HepG2 (cell line): ENCODE data around the gene P2RX5. TPM values are rescaled to one million over a fixed set of nuclear protein-coding genes. Genes with fewer than 3 reads are reported as not detected.

Experiments
- AHR ChIP-seq: IDR thresholded peaks from 2 replicates; pipeline ENCODE4 v1.6.1; 2018; ENCODE audit warnings: missing genetic modification reagents, missing compliant biosample characterization
- ASH2L ChIP-seq: fragments of 300-600, 200-600 bp; sonication (generic); IDR thresholded peaks from 2 replicates; pipeline ENCODE4 v1.7.0; 2017; ENCODE audit warnings: low read depth, mild to moderate bottlenecking, moderate library complexity, mixed read lengths, low read length; ENCODE audit not compliant: insufficient read length
- CBX5 ChIP-seq: sonication (generic); formaldehyde crosslinking; IDR thresholded peaks from 2 replicates; pipeline ENCODE4 v1.4.0; 2020; ENCODE audit warnings: missing genetic modification reagents, borderline replicate concordance
- FOXO4 ChIP-seq: sonication (generic); formaldehyde crosslinking; conservative IDR thresholded peaks from 2 replicates; pipeline ENCODE4 v1.8.1; 2023; ENCODE audit warnings: missing genetic modification reagents
- HDAC2 ChIP-seq: sonication (generic); formaldehyde crosslinking; IDR thresholded peaks from 2 replicates; pipeline ENCODE4 v1.4.0; 2020; ENCODE audit warnings: missing genetic modification reagents
- HMG20A ChIP-seq: IDR thresholded peaks from 2 replicates; pipeline ENCODE4 v1.6.1; 2016; ENCODE audit warnings: borderline replicate concordance
- ISL2 ChIP-seq: sonication (generic); formaldehyde crosslinking; IDR thresholded peaks from 2 replicates; pipeline ENCODE4 v1.5.0; 2020; ENCODE audit warnings: missing genetic modification reagents
- KAT8 ChIP-seq: IDR thresholded peaks from 2 replicates; pipeline ENCODE4 v1.6.1; 2016; ENCODE audit warnings: missing genetic modification reagents, missing compliant biosample characterization
- MYC ChIP-seq: sonication (generic); formaldehyde crosslinking; IDR thresholded peaks from 2 replicates; pipeline ENCODE4 v1.9.0; 2021; ENCODE audit warnings: missing genetic modification reagents, borderline replicate concordance
- NFAT5 ChIP-seq: sonication (generic); formaldehyde crosslinking; IDR thresholded peaks from 2 replicates; pipeline ENCODE4 v1.4.0; 2020; ENCODE audit warnings: missing genetic modification reagents
- SMARCE1 ChIP-seq: fragments of 450-650 bp; IDR thresholded peaks from 2 replicates; pipeline ENCODE4 v1.6.1; 2017; ENCODE audit warnings: borderline replicate concordance
- TCF12 ChIP-seq, 2 experiments: fragments of 450-650 bp in 1 of 2; sonication (generic) in 1 of 2; formaldehyde crosslinking in 1 of 2; IDR thresholded peaks; 2 replicates each; pipeline versions ENCODE4 v1.6.1 to v1.8.0; 2017 to 2022; ENCODE audit warnings: antibody characterized with exemption in 1 of 2, mild to moderate bottlenecking in 1 of 2, missing genetic modification reagents in 1 of 2, moderate library complexity in 1 of 2
- ZNF20 ChIP-seq: sonication (generic); formaldehyde crosslinking; IDR thresholded peaks from 2 replicates; pipeline ENCODE4 v1.4.0; 2020; ENCODE audit warnings: mild to moderate bottlenecking, moderate library complexity, missing genetic modification reagents
- ZNF317 ChIP-seq: sonication (generic); formaldehyde crosslinking; IDR thresholded peaks from 2 replicates; pipeline ENCODE4 v1.5.0; 2020; ENCODE audit warnings: mild to moderate bottlenecking, missing genetic modification reagents
- ZNF670 ChIP-seq: sonication (generic); formaldehyde crosslinking; IDR thresholded peaks from 2 replicates; pipeline ENCODE4 v1.8.0; 2022; ENCODE audit warnings: mild to moderate bottlenecking, missing genetic modification reagents, borderline replicate concordance
- ZNF749 ChIP-seq: sonication (generic); formaldehyde crosslinking; IDR thresholded peaks from 2 replicates; pipeline ENCODE4 v1.8.0; 2022; ENCODE audit warnings: mild to moderate bottlenecking, missing genetic modification reagents, moderate library complexity, borderline replicate concordance
- ZNF792 ChIP-seq: IDR thresholded peaks from 2 replicates; pipeline ENCODE4 v1.6.1; 2016
- ZNF83 ChIP-seq: sonication (generic); formaldehyde crosslinking; IDR thresholded peaks from 2 replicates; pipeline ENCODE4 v1.4.0; 2020; ENCODE audit warnings: missing genetic modification reagents, mild to moderate bottlenecking, borderline replicate concordance
- polyA plus RNA-seq, 8 experiments: library from polyadenylated mRNA; depleted of rRNA in 3 of 8; stranded (reverse) in 7 of 8; unstranded in 1 of 8; fragments of >200 nt; fragmentation: Illumina TruSeq in 4 of 8; extraction: Trizol in 4 of 8; gene quantifications; 2 replicates each; pipeline versions ENCODE4 v1.2.1 to v1.2.3, GENCODE V29; 2011 to 2016; ENCODE audit warnings: low read depth in 4 of 8, missing spikeins in 1 of 8, mixed read lengths in 1 of 8; ENCODE audit not compliant: insufficient read depth in 1 of 8
- total RNA-seq, 5 experiments: library from RNA; depleted of rRNA; stranded (reverse); fragments of >200 nt; fragmentation: Illumina TruSeq; extraction: Trizol; gene quantifications; 2 replicates each; pipeline ENCODE4 v1.2.3, GENCODE V29; 2016; ENCODE audit warnings: low read depth in 1 of 5
- TF ChIP-seq, protein P1 (sequence below): IDR thresholded peaks from 2 replicates; pipeline ENCODE4 v1.6.1; 2018; ENCODE audit warnings: missing genetic modification reagents, mild to moderate bottlenecking, missing compliant biosample characterization
- TF ChIP-seq, protein P2 (sequence below): sonication (generic); formaldehyde crosslinking; IDR thresholded peaks from 2 replicates; pipeline ENCODE4 v1.9.0; 2022; ENCODE audit warnings: low read depth, missing genetic modification reagents

P2RX5 gene
- total and polyA plus RNA-seq, 2 of the 13 experiments (the other 11 are each of a cell fraction or from before 2014, with no cell fraction given) = 0.95 to 1.7 TPM

GRCh38 chr17:3636908-3637373 lies 59.0 kb downstream of the P2RX5 start (continued):
- TF ChIP-seq FOXO4 (CRISPR knock-in tag) (no peak), ZNF20 (no peak), CBX5 (no peak; the same call in 1 of the 2 replicates), HDAC2 (CRISPR knock-in tag) (no peak), HMG20A (CRISPR knock-in tag) (no peak), ZNF83 (CRISPR knock-in tag) (no peak), ZNF792 (CRISPR knock-in tag) (no peak), NFAT5 (peak; percentile 67; the same call in 1 of the 2 replicates), KAT8 (CRISPR knock-in tag) (0 out of 2 replicates have a peak, but pooled peaks have one; percentile 12), AHR (CRISPR knock-in tag) (no peak), ASH2L (peak; percentile 20), ZNF670 (CRISPR knock-in tag) (no peak; the same call in 1 of the 2 replicates), ISL2 (CRISPR knock-in tag) (no peak), SMARCE1 (no peak), MYC (CRISPR knock-in tag) (no peak; the same call in 1 of the 2 replicates), ZNF317 (CRISPR knock-in tag) (no peak), ZNF749 (CRISPR knock-in tag) (0 out of 2 replicates have a peak, but pooled peaks have one; percentile 8), TCF12 (IDR thresholded peaks at IDR 0.05) (no peak), TCF12 (CRISPR knock-in tag; IDR thresholded peaks at IDR 0.05) (no peak)
- TF ChIP-seq, protein P1, sequence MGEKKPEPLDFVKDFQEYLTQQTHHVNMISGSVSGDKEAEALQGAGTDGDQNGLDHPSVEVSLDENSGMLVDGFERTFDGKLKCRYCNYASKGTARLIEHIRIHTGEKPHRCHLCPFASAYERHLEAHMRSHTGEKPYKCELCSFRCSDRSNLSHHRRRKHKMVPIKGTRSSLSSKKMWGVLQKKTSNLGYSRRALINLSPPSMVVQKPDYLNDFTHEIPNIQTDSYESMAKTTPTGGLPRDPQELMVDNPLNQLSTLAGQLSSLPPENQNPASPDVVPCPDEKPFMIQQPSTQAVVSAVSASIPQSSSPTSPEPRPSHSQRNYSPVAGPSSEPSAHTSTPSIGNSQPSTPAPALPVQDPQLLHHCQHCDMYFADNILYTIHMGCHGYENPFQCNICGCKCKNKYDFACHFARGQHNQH = no peak
- TF ChIP-seq, protein P2, sequence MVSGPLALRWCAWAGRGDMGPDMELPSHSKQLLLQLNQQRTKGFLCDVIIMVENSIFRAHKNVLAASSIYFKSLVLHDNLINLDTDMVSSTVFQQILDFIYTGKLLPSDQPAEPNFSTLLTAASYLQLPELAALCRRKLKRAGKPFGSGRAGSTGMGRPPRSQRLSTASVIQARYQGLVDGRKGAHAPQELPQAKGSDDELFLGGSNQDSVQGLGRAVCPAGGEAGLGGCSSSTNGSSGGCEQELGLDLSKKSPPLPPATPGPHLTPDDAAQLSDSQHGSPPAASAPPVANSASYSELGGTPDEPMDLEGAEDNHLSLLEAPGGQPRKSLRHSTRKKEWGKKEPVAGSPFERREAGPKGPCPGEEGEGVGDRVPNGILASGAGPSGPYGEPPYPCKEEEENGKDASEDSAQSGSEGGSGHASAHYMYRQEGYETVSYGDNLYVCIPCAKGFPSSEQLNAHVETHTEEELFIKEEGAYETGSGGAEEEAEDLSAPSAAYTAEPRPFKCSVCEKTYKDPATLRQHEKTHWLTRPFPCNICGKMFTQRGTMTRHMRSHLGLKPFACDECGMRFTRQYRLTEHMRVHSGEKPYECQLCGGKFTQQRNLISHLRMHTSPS = peak; percentile 38; the same call in 1 of the 2 replicates
